ENCODE data around the gene BTNL2.
"Not testable (repeated sequence)": the region's sequence is repeated elsewhere in the genome, so short reads cannot be mapped to it uniquely, and the experiment has no call there.

The BTNL2 gene

GRCh38 chr6:32369660-32370059 is 37.3 kb downstream of the BTNL2 start:
- no peak overlapping the region for H3K4me3 ChIP-seq (ENCODE audit: low read length)
- no peak for TF ChIP-seq ZNF274 (IDR thresholded peaks at IDR 0.05; ENCODE audit: low read depth, low read length)

DNA sequence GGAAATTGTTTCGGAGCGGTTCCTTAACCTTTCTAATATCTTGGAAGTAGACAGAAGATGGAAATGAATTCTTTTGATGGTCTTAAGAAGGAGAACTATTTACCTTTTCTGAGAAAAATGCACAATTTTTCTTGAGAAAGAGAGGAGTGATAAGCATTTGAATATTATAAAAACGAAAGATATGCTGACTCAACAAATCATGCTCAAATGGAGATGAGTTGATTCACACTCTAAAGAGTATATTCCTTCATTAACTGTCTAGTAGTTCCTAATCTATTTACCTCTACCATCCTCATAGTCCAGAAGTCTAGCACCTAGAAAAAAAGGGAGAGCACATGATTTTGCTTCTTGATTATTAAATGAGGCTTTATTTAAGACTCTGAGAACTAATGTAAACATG is 39.3 kb downstream of the BTNL2 start:
- no peak for TF ChIP-seq ZNF274 (IDR thresholded peaks at IDR 0.05; ENCODE audit: low read depth, low read length)
- no peak overlapping the region for H3K4me3 ChIP-seq (ENCODE audit: low read length)

- H3K4me3 ChIP-seq (ENCODE audit: low read length), result not testable (repeated sequence)
Observed at GRCh38 chr6:32359225-32359624, 47.8 kb downstream of the BTNL2 start.

- not testable (repeated sequence) for H3K4me3 ChIP-seq (ENCODE audit: low read length)
Observed at GRCh38 chr6:32358548-32358947, 48.4 kb downstream of the BTNL2 start.

DNA sequence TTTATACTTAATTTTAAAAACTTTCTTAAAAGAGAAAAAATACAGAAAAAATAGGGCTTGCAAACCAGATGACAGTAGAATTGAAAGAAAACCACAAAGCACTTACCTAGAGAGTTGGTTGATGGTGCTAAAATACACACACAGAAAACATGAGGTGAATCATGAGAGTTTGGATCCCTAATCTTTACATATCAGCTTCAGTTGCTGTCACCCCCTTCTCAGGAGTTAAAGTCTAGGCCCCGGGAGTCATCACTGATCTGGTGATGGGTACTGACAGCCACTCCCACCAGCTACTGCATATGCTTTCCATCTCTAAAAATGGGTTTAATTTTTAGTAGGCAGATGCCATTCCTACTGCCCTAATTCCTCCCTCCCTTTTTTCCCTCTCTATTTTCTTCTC is 52.0 kb downstream of the BTNL2 start:
- no peak overlapping the region for H3K4me3 ChIP-seq (ENCODE audit: low read length)
- no peak for TF ChIP-seq ZNF274 (IDR thresholded peaks at IDR 0.05; ENCODE audit: low read depth, low read length)

DNA sequence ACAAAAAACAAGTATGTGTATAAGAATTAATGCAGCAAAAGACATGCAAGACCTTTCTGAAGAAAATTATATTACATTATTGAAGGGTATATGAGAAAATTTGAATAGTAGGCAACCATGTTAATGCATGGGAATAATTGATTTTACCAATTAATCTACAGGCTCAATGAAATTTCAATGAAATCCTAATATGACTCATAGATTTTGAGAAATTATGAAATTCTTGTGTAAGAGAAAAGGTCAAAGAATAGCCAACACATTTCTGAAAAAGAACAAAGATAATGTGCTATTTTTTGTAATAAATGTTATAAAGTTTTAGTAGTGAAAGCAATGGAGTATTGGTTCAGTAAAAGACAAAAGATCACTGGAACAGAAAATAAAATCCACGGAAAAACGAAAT is 53.6 kb downstream of the BTNL2 start:
- no peak for TF ChIP-seq ZNF274 (IDR thresholded peaks at IDR 0.05; ENCODE audit: low read depth, low read length)

More for the DNA sequence above, 53.6 kb downstream of the BTNL2 start:
- no peak overlapping the region for H3K4me3 ChIP-seq (ENCODE audit: low read length)
